A673 (cell line): ENCODE results near the gene ACSL1.
"Not testable (repeated sequence)": the region's sequence is repeated elsewhere in the genome, so short reads cannot be mapped to it uniquely, and the experiment has no call there.

ENCODE experiments used
- CTCF ChIP-seq: fragments of 300-800, 200-600 bp; sonication (generic); conservative IDR thresholded peaks from 2 replicates; pipeline ENCODE4 v1.5.1; 2017; ENCODE audit warnings: low read depth, mild to moderate bottlenecking, antibody characterized with exemption, low read length, moderate library complexity, mixed read lengths
- EZH2 ChIP-seq: fragments of 200-600 bp; sonication (generic); IDR thresholded peaks from 2 replicates; pipeline ENCODE4 v1.6.1; 2017; ENCODE audit warnings: borderline replicate concordance, low read depth, mild to moderate bottlenecking, mixed read lengths, antibody characterized with exemption, low read length; ENCODE audit not compliant: poor library complexity, severe bottlenecking

- TF ChIP-seq EZH2, CTCF: not testable (repeated sequence)
Observed at GRCh38 chr4:184779160-184779559, 46.6 kb downstream of the ACSL1 start.
